Articular chondrocyte of knee joint (primary cell): Measurements from ENCODE around the gene RCAN2. TPM values are rescaled to one million over a fixed set of nuclear protein-coding genes. Genes with fewer than 3 reads are reported as not detected.

Experiments
- total RNA-seq: library from RNA; depleted of rRNA; stranded (reverse); fragments of >200 nt; gene quantifications from 2 replicates; pipeline ENCODE4 v1.2.3, GENCODE V29; 2012

Gene RCAN2
- total RNA-seq: 2.1 and 3.8 TPM in 2 replicates

DNA sequence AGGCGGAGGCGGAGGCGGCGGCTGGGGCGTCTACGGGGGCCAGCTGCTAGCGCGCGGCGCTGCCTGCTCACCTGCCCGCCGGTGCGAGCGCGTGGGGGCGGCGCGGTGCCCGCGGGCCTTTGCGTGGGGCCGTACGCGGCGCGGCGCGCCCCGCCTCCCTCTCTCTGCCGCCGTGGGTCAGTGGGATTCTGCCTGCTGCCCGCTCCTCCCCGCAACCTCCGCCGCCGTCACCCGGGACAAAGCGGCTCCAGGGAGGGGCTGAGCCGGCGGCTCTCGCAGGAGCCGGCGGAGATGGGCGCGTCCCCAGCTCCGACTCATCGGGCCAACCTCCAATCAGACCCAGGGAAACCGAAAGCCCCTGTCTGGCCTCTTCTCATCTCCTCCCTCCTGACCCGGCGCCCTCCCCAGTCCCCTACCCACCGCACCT lies at the start of gene RCAN2:
RCAN2 (minus strand) TSS at position 249 of the 427 bp plus-strand sequence.

Other genes with a start within 250 kb of the RCAN2 start
- gene CYP39A1, start 161.4 kb upstream of the RCAN2 start, total RNA-seq: 3.0 and 8.4 TPM in 2 replicates
- 15.4 and 18.9 TPM in 2 replicates for gene SLC25A27, start 161.5 kb upstream of the RCAN2 start, total RNA-seq
- 0.52 and 1.1 TPM in 2 replicates for gene TDRD6, start 196.4 kb upstream of the RCAN2 start, total RNA-seq
- not detected in 2 replicates for gene PLA2G7, start 243.9 kb upstream of the RCAN2 start, total RNA-seq